Head of caudate nucleus (tissue), 42 donors: ENCODE results near the gene PLEKHH2.
"Not testable (repeated sequence)": the region's sequence is repeated elsewhere in the genome, so short reads cannot be mapped to it uniquely, and the experiment has no call there.

Source experiments
- DNase-seq, 42 donors: peaks; one replicate each; pipeline versions ENCODE4 v3.0.0 to v3.0.0-alpha.2; 2020 to 2021; ENCODE audit warnings: mixed read lengths in 7 of 42
- intact Hi-C: fragments of 100-400 bp; cut with DNase I; formaldehyde crosslinking; loops from one replicate; pipeline ENCODE4 v1.15.0; 2022

The PLEKHH2 gene

GRCh38 chr2:43707255-43708015, 70.4 kb downstream of the PLEKHH2 start:
- intact Hi-C loops: no loop called here
- peak in 15 of 42 donors; percentile 3 to 81 (median 28) for DNase-seq

DNA sequence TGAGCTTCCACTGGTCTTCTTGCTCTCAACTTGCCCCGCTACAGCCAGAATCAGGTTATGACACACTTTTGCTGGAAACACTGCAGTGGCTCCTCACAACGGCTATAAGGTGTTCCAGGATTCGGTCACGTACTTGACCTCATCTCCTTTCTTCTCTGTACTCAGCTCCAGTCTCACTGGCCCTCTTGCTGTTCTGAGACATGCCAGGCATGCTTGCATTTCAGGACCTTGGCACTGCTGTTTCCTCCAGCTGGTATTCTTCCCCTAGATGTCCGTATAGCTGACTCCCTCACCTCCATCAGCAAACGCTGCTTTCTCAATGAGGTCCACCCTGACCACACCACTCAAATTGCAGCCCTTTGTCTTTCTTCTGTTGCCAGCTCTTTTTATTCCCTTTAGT, 71.1 kb downstream of the PLEKHH2 start:
- no peak for DNase-seq
- intact Hi-C loops: no loop called here

DNA sequence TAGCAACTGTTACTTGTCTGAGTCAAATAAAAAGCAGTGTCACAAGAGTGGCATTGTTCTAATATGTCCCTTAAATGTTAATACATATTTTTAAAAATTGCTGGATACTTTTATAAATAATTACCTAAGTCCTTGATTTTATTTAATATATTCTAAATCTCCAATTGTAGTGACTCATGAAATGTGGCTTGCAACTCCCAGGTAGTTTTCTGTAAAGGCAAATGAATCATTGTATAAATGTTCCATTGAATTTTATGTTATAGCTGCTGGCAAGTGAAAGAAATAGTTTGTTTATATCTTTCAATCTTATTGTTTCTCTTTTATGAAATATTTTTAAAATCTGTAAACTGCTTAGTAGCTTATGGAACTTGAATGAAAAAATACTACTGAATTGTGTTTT, 71.8 kb downstream of the PLEKHH2 start:
- DNase-seq: no peak
- intact Hi-C loops: no loop called here

DNA sequence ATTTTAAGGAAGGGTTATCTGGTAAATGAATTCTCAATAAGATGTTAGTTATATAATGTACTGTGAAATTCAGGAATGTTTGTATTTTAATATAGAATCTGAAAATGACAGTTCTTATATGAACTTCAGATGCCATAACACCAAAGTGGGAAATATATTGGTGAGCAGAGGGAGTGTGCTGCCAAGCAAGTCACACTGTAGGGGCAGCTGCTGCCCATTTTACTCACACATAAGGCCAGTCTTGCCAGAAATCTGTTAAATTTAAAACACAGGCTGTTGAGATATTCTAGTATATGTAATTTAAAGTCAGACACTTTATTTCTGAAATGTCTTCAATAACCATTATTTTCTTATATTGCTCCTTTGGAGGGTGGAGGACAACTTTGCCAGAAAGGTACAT, 73.8 kb downstream of the PLEKHH2 start:
- DNase-seq: no peak
- intact Hi-C loops: no loop called here

DNA sequence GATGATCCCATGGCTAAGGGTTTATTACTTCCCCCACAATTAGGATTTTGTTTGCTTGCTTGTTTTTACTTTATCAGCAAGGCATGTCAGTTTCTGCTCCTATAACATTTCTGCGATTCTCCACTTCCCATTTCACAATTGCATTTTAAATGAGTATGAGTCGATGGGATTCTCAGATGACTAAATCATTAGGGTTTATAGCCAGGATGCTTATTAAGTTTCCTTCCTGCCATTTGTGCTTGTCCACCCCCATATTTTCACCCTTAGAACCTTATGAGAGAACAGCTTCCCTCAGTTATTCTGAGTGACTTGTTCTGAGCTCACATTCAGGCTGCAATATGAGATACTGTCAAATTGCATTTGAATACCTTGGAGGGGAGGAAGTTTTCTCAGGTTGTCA, 77.1 kb downstream of the PLEKHH2 start:
- DNase-seq: peak in 5 of 42 donors; percentile 6 to 39 (median 16)
- intact Hi-C loops: no loop called here

- DNase-seq: peak in 2 of 42 donors; percentile 10 to 24
- intact Hi-C loops: no loop called here
Observed at GRCh38 chr2:43715300-43716098, 78.4 kb downstream of the PLEKHH2 start.

- intact Hi-C loops: no loop called here
- DNase-seq: no peak
Observed at GRCh38 chr2:43717322-43717721, 80.3 kb downstream of the PLEKHH2 start.

DNA sequence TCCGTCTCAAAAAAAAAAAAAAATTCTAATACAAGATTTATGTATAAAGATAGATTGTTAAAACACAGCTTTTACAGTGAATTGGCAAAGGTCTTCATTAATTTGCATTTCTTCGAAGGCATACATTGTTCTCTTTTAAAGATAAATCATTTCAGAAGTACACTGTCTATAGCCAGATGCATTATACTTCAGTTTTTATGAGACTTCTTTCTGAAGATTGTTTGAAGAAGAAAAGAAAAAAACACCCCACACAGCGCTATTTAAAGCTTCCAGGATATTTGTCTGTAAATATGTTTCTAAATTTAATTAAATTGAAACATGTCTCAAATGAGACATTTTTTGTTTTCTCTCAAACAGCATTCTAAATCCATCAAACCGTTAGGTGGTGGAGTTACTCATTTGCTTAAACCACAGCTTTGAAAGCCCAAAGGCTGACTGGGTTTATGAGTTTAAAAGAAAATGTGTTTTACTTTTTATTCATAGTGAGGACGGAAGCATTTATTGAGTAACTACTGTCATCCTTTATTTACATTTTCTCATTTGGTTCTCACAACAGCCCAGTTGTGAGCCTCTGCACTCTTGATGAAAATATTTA, 81.6 kb downstream of the PLEKHH2 start:
- intact Hi-C loops: no loop called here
- DNase-seq: no peak

GRCh38 chr2:43724728-43725526, 87.9 kb downstream of the PLEKHH2 start:
- no peak for DNase-seq
- intact Hi-C loops: no loop called here

- intact Hi-C loops: no loop called here
- DNase-seq: no peak
Observed at GRCh38 chr2:43725711-43726246, 88.7 kb downstream of the PLEKHH2 start.

- DNase-seq, intact Hi-C loops: not testable (repeated sequence)
Observed at GRCh38 chr2:43726961-43727633, 90.0 kb downstream of the PLEKHH2 start.

DNA sequence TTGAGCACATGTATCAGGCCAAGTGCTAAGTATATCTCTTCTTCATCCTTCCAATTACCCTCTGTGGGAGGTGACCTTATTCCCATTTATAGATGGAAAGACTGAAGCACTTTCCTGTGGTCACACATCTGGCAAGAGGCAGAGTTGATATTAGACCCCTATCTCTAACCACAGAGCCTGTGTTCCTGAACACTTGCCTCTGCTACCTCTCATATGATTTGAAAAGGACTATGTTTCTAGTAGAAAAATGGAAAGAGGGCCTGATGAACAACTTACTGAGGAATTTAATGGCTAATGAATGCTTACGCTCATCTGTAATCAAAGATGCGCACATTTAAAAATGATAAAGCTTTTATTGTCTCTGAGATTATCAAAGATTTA, 90.6 kb downstream of the PLEKHH2 start:
- intact Hi-C loops: no loop called here

GRCh38 chr2:43729491-43730174, 92.6 kb downstream of the PLEKHH2 start:
- intact Hi-C loops: no loop called here
- no peak for DNase-seq

More for the DNA sequence above, 90.6 kb downstream of the PLEKHH2 start:
- DNase-seq: no peak

GRCh38 chr2:43731211-43731610, 94.2 kb downstream of the PLEKHH2 start:
- intact Hi-C loops: no loop called here
- DNase-seq: no peak

DNA sequence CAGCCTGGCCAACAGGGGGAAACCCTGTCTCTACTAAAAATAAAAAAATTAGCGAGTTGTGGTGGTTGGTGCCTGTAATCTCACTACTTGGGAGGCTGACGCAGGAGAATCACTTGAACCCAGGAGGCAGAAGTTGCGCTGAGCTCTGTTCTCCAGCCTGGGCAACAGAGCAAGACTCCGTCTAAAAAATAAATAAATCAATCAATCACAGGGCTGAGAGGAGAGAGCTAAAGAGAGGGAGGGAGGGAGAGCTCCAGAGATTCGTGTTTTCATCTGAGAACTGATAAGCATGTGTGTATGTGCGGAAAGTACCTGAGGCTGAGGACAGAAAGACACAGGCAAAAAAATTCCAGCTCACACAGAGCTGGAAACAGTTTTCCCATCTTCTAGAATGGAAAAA, 99.6 kb downstream of the PLEKHH2 start:
- DNase-seq: no peak
- intact Hi-C loops: no loop called here

DNA sequence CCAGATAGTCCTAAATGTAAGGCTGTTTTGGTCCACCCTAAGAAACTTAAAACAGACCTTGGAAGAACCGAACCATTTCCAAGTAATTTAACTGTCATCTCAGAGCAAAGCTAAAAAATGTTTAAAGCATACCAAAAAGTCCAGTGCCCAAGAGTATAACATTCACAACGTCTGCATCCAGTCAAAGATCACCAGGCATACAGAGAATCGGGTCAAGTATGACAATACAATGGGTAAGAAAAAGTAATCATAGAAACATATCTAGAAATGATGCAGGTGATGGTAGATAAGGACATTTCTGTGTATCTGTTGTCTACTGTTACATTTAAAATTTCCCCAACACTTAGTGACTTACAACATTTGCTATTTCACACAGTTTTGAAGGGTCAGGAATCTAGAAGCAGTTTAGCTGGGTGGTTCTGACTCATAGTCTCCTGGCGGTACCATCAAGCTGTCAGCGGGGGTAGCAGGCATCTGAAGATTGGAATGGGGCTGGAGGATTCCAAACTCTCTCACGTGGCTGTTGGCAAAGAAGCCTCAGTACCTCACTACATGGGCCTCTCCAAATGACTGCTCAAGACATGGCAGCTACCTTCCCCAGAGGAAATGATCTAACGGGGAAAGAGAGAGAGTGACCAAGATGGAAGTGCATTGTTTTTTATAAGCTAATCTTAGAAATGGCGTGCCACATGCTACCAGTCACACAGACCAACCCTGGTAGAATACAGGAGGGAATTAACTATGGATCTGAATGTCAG, 100.2 kb downstream of the PLEKHH2 start:
- no peak for DNase-seq
- intact Hi-C loops: no loop called here

- no peak for DNase-seq
- intact Hi-C loops: no loop called here
Observed at GRCh38 chr2:43737855-43738254, 100.8 kb downstream of the PLEKHH2 start.
